Measurements from ENCODE around the gene KCNG2.

Gene KCNG2

DNA sequence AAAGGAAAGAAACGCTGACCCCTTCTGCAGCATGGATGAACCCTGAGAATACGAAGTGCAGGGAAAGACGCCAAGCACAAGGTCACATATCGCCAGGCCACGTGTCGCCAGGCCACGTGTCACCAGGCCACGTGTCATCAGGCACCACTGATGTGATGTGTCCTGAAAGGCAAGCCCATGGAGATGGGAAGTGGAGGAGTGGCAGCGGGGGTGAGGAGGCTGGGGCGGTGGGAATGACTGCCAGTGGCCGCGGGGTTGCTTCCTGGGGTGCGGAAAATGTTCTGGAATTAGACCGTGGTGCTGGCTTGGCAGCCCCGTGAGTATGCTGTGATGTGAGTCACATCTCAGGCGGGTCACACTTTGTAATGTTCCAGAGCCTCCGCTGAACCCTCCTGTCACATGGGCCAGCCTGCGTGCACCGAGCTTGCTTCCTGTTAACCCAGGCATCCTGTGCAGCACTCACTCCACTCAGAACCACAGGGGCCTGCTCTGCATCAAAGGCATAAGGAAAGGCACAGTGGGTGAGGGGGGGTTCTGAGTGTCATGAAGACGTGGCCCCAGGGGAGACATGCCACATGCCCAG is 114.8 kb downstream of the KCNG2 start:
- DNase-seq (ENCODE audit: low spot score): peak; percentile 36

- peak; percentile 24 for DNase-seq (ENCODE audit: low spot score)
These were observed 115.5 kb downstream of the KCNG2 start for GRCh38 chr18:79912994-79913831.

- no peak for DNase-seq (ENCODE audit: low spot score)
These were observed 116.9 kb downstream of the KCNG2 start for GRCh38 chr18:79914614-79915160.

GRCh38 chr18:79915161-79916127 is 117.7 kb downstream of the KCNG2 start:
- DNase-seq (ENCODE audit: low spot score): peak; percentile 8

DNA sequence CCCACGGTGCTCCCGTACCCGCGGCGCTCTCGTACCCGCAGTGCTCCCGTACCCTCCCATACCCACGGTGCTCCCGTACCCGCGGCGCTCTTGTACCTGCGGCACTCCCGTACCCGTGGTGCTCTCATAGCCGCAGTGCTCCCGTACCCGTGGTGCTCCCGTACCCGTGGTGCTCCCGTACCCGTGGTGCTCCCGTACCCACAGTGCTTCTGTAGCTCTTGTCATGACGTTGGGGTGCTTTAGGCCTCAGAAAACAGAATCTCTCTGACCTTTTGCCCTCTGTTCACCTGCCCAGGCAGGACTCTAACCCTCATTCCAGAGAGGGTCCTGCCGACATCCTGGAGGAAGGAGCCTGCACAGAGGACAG is 118.4 kb downstream of the KCNG2 start:
- DNase-seq (ENCODE audit: low spot score): no peak

GRCh38 chr18:79916546-79917168 is 118.9 kb downstream of the KCNG2 start:
- no peak for DNase-seq (ENCODE audit: low spot score)

DNA sequence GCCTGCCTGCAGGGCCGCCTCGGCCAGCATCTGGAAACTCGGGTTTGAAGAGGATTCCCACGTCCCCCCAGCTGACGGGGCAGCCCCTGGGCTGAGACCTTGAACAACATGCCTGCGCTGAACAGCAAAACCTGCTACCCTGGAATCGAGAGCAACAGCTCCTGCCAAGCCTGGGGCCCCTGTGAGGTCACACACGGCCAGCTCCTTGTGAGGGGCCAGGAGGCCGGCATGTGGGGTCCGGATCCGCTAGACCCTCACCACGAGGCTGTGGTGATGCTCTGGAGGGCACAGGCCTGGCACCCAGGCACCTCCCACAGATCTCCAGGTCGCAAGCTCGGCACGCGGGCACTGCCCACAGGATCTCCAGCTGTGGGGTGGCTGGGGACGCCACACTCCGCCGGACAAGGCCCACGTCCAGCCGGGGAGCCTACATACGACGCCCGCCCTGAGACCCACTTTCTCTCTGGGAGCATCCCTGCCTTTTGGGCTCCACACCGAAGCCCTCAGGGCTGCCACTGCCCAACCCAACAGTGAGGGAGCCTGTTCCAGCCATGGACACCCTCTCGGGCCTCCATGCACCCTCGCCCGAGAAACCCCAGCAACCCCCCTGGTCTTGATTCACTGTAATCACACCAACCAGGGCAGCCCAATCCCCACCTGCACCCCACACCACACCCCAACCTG is 119.6 kb downstream of the KCNG2 start:
- DNase-seq (ENCODE audit: low spot score): peak; percentile 1

DNA sequence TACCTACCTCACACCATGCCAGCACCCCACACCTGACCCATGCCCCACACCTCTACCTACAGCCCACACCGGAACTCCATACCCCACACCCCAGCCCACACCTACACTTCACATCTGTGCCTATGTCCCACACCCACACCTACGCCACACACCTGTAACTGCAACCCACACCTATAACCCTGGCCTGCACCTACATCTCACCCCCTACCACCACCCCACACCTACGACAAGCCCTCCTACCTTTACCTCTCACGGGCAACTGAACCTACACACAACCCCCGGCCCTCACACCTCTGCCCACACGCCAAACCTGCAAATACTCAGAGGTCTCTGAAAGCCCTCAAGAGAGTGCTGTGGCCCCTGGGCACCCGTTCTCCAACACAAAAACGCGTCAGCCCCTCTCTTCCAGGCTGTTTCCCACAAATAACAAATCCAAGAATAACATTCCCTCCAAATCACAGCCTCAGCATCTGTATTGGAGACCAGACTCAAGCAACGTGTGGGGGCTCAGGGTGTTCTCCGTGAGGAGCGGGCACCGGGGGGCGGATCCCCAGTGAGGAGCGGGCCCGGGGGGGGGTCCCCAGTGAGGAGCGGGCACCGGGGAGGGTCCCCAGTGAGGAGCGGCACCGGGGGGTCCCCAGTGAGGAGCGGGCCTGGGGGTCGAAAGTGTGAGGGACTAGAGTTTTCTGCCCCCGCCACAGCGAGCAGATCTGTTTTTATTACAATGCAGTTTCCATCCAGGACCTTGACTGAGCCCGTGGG is 120.3 kb downstream of the KCNG2 start:
- no peak for DNase-seq (ENCODE audit: low spot score)

- no peak for DNase-seq (ENCODE audit: low spot score)
These were observed 120.9 kb downstream of the KCNG2 start for GRCh38 chr18:79918615-79919011.

GRCh38 chr18:79919089-79919488 is 121.4 kb downstream of the KCNG2 start:
- no peak for DNase-seq (ENCODE audit: low spot score)

GRCh38 chr18:79921984-79922965 is 124.5 kb downstream of the KCNG2 start:
- DNase-seq (ENCODE audit: low spot score): no peak

- DNase-seq (ENCODE audit: low spot score): no peak
These were observed 125.3 kb downstream of the KCNG2 start for GRCh38 chr18:79922971-79923411.

GRCh38 chr18:79923896-79924585 is 126.3 kb downstream of the KCNG2 start:
- no peak for DNase-seq (ENCODE audit: low spot score)

GRCh38 chr18:79924814-79925731 is 127.3 kb downstream of the KCNG2 start:
- DNase-seq (ENCODE audit: low spot score): peak; percentile 67

GRCh38 chr18:79926306-79926705 is 128.6 kb downstream of the KCNG2 start:
- DNase-seq (ENCODE audit: low spot score): no peak

- DNase-seq (ENCODE audit: low spot score): no peak
These were observed 129.2 kb downstream of the KCNG2 start for GRCh38 chr18:79926715-79927606.

Data from Ammon's horn (tissue), 1 donor.